Measurements from ENCODE around the gene IMPG2. TPM values are rescaled to one million over a fixed set of nuclear protein-coding genes. Genes with fewer than 3 reads are reported as not detected.

Gene IMPG2
- total and polyA plus RNA-seq, 2 experiments from 2014 or later = 0.11 TPM; not detected in 1

DNA sequence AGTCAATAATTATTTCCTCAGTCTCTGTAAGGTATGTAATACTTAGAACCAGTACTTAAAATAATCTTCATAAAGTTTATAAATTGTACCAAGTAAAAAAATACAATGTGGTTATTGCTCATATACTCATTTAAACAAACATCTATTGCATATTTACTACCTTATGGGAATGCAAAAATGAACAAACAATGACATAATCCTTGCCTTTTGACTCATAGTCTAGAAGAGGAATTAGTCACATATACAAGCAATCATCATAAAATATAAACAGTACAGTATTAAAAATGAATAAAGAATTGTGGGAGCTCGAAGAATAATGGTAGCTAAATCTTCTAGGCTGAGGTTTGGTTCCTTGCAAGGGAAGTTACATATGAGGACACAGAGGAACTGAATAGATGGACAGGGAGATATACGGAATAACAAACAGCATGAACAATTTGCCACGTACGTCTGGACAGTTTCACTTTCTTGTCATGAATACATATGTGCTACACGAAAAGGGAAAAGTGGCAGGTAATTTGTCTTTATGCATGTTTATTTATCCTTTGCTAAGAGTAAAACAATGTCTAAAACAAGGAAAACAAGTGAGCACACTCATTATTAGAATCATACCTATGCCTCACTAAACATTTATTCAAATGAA, 17.2 kb downstream of the IMPG2 start:
- H3K4me3 ChIP-seq = no peak overlapping the region
- H3K9me2 ChIP-seq (ENCODE audit: insufficient read depth) = no peaks in the 10 kb centered on the region
- DNase-seq = peak; percentile 53
- H3F3A ChIP-seq (ENCODE audit: insufficient read depth) = no peaks in the 10 kb centered on the region
- H3K79me2 ChIP-seq (ENCODE audit: insufficient read depth) = no peaks in the 10 kb centered on the region
- H3K4me2 ChIP-seq (ENCODE audit: unreplicated experiment) = no peak overlapping the region
- in situ Hi-C loops (cut with MboI) = no loop called here
- no peaks in the 10 kb centered on the region for H3K27me3 ChIP-seq (replicated peaks; ENCODE audit: insufficient read depth)
- no peaks in the 10 kb centered on the region for H3K4me1 ChIP-seq (ENCODE audit: insufficient read depth)
- 65 to 68% methylated on average over 5 of the region's 5 CpGs for WGBS, 2 experiments (ENCODE audit: low coverage in 1 of 2, low lambda C conversion rate in 2 of 2, missing lambda C conversion rate in 2 of 2)
- no peak overlapping the region for H3K9ac ChIP-seq
- TF ChIP-seq EZH2phosphoT487 (IDR thresholded peaks at IDR 0.05; ENCODE audit: insufficient read depth, low read depth) (no peak), EZH2 (IDR thresholded peaks at IDR 0.05; ENCODE audit: insufficient read depth, poor library complexity, severe bottlenecking) (no peak)
- H4K20me1 ChIP-seq (ENCODE audit: insufficient read depth) = no peaks in the 10 kb centered on the region
- no peaks in the 10 kb centered on the region for H3K36me3 ChIP-seq (ENCODE audit: low read depth)
- H3K9me3 ChIP-seq (ENCODE audit: low read depth) = no peaks in the 10 kb centered on the region
- no peak overlapping the region for H3K27ac ChIP-seq
- H2AFZ ChIP-seq = no peak overlapping the region

DNA sequence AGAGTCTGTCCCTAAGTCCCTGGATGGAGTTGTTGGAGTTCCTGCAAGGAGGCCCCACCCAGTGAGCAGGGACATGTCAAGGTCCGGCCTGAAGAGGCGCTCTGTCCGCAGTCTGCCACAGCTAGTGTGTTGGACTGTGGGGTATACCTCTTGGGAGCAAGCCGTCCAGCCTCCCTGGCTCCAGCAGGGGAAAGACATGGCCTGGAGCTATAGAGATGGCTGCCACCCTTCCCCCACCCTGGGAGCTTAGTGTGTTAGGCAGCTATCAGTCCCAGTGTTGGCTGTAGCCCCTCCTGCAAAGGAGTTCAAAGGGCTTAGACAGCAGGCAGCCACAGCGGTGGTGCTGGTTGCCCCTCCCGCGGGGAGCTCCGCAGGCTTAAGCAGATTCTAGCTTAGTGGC, 20.3 kb downstream of the IMPG2 start:
- no peak overlapping the region for H3K9ac ChIP-seq
- TF ChIP-seq EZH2phosphoT487 (IDR thresholded peaks at IDR 0.05; ENCODE audit: insufficient read depth, low read depth) (no peak), EZH2 (IDR thresholded peaks at IDR 0.05; ENCODE audit: insufficient read depth, poor library complexity, severe bottlenecking) (no peak)
- H3K9me2 ChIP-seq (ENCODE audit: insufficient read depth) = no peaks in the 10 kb centered on the region
- DNase-seq = no peak
- WGBS, 2 experiments (ENCODE audit: low coverage in 1 of 2, low lambda C conversion rate in 2 of 2, missing lambda C conversion rate in 2 of 2) = 77 to 81% methylated on average over 8 of the region's 8 CpGs
- H3K4me3 ChIP-seq = no peak overlapping the region
- H3K27me3 ChIP-seq (replicated peaks; ENCODE audit: insufficient read depth) = no peaks in the 10 kb centered on the region
- no peaks in the 10 kb centered on the region for H3F3A ChIP-seq (ENCODE audit: insufficient read depth)
- H2AFZ ChIP-seq = no peak overlapping the region
- no peak overlapping the region for H3K4me2 ChIP-seq (ENCODE audit: unreplicated experiment)
- H3K4me1 ChIP-seq (ENCODE audit: insufficient read depth) = no peaks in the 10 kb centered on the region
- no peaks in the 10 kb centered on the region for H3K36me3 ChIP-seq (ENCODE audit: low read depth)
- H3K9me3 ChIP-seq (ENCODE audit: low read depth) = no peaks in the 10 kb centered on the region
- in situ Hi-C loops (cut with MboI) = no loop called here
- no peaks in the 10 kb centered on the region for H3K79me2 ChIP-seq (ENCODE audit: insufficient read depth)
- no peaks in the 10 kb centered on the region for H4K20me1 ChIP-seq (ENCODE audit: insufficient read depth)
- no peak overlapping the region for H3K27ac ChIP-seq

DNA sequence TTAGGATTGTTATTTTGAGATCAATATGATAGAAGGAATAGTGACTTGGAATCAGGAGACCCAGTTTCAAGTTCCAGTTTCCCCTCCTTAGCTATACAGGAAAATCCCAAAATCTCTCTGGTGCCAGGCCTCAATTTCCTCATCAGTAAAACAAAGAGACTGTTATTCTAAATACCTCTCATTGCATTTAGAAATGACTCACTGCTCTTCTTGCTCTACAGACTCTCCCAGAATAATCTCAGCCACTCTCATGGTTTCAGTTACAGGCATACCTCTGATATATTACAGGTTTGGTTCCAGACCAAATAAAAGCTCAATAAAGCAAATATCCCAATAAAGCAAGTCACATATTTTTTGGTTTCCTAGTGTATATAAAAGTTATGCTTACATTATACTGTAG, 28.3 kb downstream of the IMPG2 start:
- H3K4me2 ChIP-seq (ENCODE audit: unreplicated experiment) = no peak overlapping the region
- H3K27ac ChIP-seq = no peak overlapping the region
- no peaks in the 10 kb centered on the region for H4K20me1 ChIP-seq (ENCODE audit: insufficient read depth)
- H3F3A ChIP-seq (ENCODE audit: insufficient read depth) = no peaks in the 10 kb centered on the region
- H3K4me3 ChIP-seq = no peak overlapping the region
- H3K36me3 ChIP-seq (ENCODE audit: low read depth) = no peaks in the 10 kb centered on the region
- in situ Hi-C loops (cut with MboI) = no loop called here
- H3K27me3 ChIP-seq (replicated peaks; ENCODE audit: insufficient read depth) = no peaks in the 10 kb centered on the region
- no peaks in the 10 kb centered on the region for H3K4me1 ChIP-seq (ENCODE audit: insufficient read depth)
- H3K9ac ChIP-seq = no peak overlapping the region
- peak; percentile 47 for DNase-seq
- TF ChIP-seq EZH2 (IDR thresholded peaks at IDR 0.05; ENCODE audit: insufficient read depth, poor library complexity, severe bottlenecking) (no peak), EZH2phosphoT487 (IDR thresholded peaks at IDR 0.05; ENCODE audit: insufficient read depth, low read depth) (no peak)
- no peaks in the 10 kb centered on the region for H3K9me2 ChIP-seq (ENCODE audit: insufficient read depth)
- no peak overlapping the region for H2AFZ ChIP-seq
- no peaks in the 10 kb centered on the region for H3K79me2 ChIP-seq (ENCODE audit: insufficient read depth)
- no peaks in the 10 kb centered on the region for H3K9me3 ChIP-seq (ENCODE audit: low read depth)

DNA sequence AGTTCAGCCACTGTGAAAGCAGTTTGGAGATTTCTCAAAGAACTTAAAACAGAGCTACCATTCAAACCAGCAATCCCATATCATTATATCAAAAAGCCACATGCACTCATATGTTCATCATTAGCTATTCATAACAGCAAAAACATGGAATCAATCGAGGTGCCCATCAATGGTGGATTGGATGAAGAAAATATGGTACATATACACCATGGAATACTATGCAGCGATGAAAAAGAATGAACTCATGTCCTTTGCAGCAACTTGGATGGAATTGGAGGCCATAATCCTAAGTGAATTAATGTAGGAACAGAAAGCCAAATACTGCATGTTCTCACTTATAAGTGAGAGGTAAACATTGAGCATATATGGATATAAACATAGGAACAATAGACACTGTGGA, 32.1 kb downstream of the IMPG2 start:
- TF ChIP-seq EZH2phosphoT487 (IDR thresholded peaks at IDR 0.05; ENCODE audit: insufficient read depth, low read depth) = no peak
- TF ChIP-seq EZH2 (IDR thresholded peaks at IDR 0.05; ENCODE audit: insufficient read depth, poor library complexity, severe bottlenecking) = no peak
- no peak overlapping the region for H3K27ac ChIP-seq
- no peaks in the 10 kb centered on the region for H3F3A ChIP-seq (ENCODE audit: insufficient read depth)
- H3K4me1 ChIP-seq (ENCODE audit: insufficient read depth) = no peaks in the 10 kb centered on the region
- no peaks in the 10 kb centered on the region for H3K36me3 ChIP-seq (ENCODE audit: low read depth)
- in situ Hi-C loops (cut with MboI) = no loop called here
- H3K79me2 ChIP-seq (ENCODE audit: insufficient read depth) = no peaks in the 10 kb centered on the region
- no peaks in the 10 kb centered on the region for H4K20me1 ChIP-seq (ENCODE audit: insufficient read depth)
- H3K27me3 ChIP-seq (replicated peaks; ENCODE audit: insufficient read depth) = no peaks in the 10 kb centered on the region
- H2AFZ ChIP-seq = no peak overlapping the region
- WGBS, 2 experiments (ENCODE audit: low coverage in 1 of 2, low lambda C conversion rate in 2 of 2, missing lambda C conversion rate in 2 of 2) = 69 to 82% methylated on average over 2 of the region's 2 CpGs
- no peak for DNase-seq
- H3K9ac ChIP-seq = no peak overlapping the region
- no peaks in the 10 kb centered on the region for H3K9me2 ChIP-seq (ENCODE audit: insufficient read depth)
- no peak overlapping the region for H3K4me3 ChIP-seq
- no peak overlapping the region for H3K4me2 ChIP-seq (ENCODE audit: unreplicated experiment)
- no peaks in the 10 kb centered on the region for H3K9me3 ChIP-seq (ENCODE audit: low read depth)

DNA sequence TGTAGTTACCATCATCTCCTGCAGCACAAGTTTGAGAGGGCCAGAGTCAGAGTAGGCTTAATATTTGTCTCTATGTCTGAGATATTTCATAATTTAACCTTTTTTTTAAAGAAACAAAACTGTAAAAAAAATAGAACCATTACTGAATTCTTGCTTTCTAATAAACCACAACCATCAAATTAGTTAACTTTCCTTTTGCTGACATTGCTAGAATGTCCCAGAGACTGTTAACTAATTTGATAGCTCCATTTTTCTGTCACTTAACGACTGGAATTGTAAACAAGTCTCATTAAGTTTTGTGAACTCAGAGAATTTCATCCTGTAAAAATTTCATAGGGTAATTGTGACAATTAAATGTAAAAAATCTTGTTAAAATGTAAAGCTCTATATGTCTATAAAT, 35.6 kb downstream of the IMPG2 start:
- in situ Hi-C loops (cut with MboI) = no loop called here
- Histone ChIP-seq H2AFZ (no peak overlapping the region), H3K4me3 (no peak overlapping the region), H3K9ac (no peak overlapping the region), H3F3A (ENCODE audit: insufficient read depth) (no peaks in the 10 kb centered on the region), H3K79me2 (ENCODE audit: insufficient read depth) (no peaks in the 10 kb centered on the region), H3K27ac (no peak overlapping the region), H3K4me1 (ENCODE audit: insufficient read depth) (0 out of 2 replicates have a peak, but pooled peaks cover 3% of the 10 kb centered on the region), H3K4me2 (ENCODE audit: unreplicated experiment) (no peak overlapping the region), H3K9me3 (ENCODE audit: low read depth) (no peaks in the 10 kb centered on the region), H4K20me1 (ENCODE audit: insufficient read depth) (no peaks in the 10 kb centered on the region), H3K36me3 (ENCODE audit: low read depth) (no peaks in the 10 kb centered on the region), H3K9me2 (ENCODE audit: insufficient read depth) (no peaks in the 10 kb centered on the region), H3K27me3 (replicated peaks; ENCODE audit: insufficient read depth) (no peaks in the 10 kb centered on the region)
- WGBS, 2 experiments (ENCODE audit: low coverage in 1 of 2, low lambda C conversion rate in 2 of 2, missing lambda C conversion rate in 2 of 2) = 30 to 52% methylated on average over 1 of the region's 1 CpG
- no peak for DNase-seq
- TF ChIP-seq EZH2phosphoT487 (IDR thresholded peaks at IDR 0.05; ENCODE audit: insufficient read depth, low read depth) (no peak), EZH2 (IDR thresholded peaks at IDR 0.05; ENCODE audit: insufficient read depth, poor library complexity, severe bottlenecking) (no peak)

Data from GM23248 (cell line).